Measurements from ENCODE around the gene HSD3B7. TPM values are rescaled to one million over a fixed set of nuclear protein-coding genes. Genes with fewer than 3 reads are reported as not detected.

HSD3B7 gene
- total and polyA plus RNA-seq, 10 of the 15 experiments (the other 5 are each of a cell fraction or from before 2014, with no cell fraction given) = 0.18 to 1.8 (median 0.48) TPM; not detected in 1

GRCh38 chr16:30941600-30942425 lies 43.2 kb upstream of the HSD3B7 start (continued):
- TF ChIP-seq PKNOX1 (IDR thresholded peaks at IDR 0.05) (no peak), JUND (IDR thresholded peaks at IDR 0.05; ENCODE audit: low read depth, low read length) (no peak), HCFC1 (IDR thresholded peaks at IDR 0.05; ENCODE audit: low read length) (no peak), ATF7 (IDR thresholded peaks at IDR 0.05; ENCODE audit: low read depth) (no peak), CREM (IDR thresholded peaks at IDR 0.05; ENCODE audit: low read depth) (no peak), KLF5 (IDR thresholded peaks at IDR 0.05; ENCODE audit: partially characterized antibody) (no peak), BCLAF1 (IDR thresholded peaks at IDR 0.05) (no peak), SRF (IDR thresholded peaks at IDR 0.05; ENCODE audit: low read depth in 2 of 2, low read length in 2 of 2) (peak; percentile 28 to 58; a peak in 1 of 4 replicates), POLR2AphosphoS2 (IDR thresholded peaks at IDR 0.05; ENCODE audit: low read depth, low read length) (no peak), SREBF1 (IDR thresholded peaks at IDR 0.05; ENCODE audit: low read length) (no peak), CREB1 (IDR thresholded peaks at IDR 0.05; ENCODE audit: low read depth) (no peak), YBX1 (IDR thresholded peaks at IDR 0.05) (no peak), HDAC6 (IDR thresholded peaks at IDR 0.05; ENCODE audit: unreplicated experiment) (no peak), MEF2B (IDR thresholded peaks at IDR 0.05; ENCODE audit: partially characterized antibody, poor library complexity, severe bottlenecking) (no peak), RELA (IDR thresholded peaks at IDR 0.05; ENCODE audit: borderline replicate concordance, partially characterized antibody) (no peak), BCL11A (IDR thresholded peaks at IDR 0.05; ENCODE audit: low read depth, low read length) (no peak), SREBF2 (IDR thresholded peaks at IDR 0.05; ENCODE audit: low read length) (no peak)
- TF ChIP-seq, protein P1, sequence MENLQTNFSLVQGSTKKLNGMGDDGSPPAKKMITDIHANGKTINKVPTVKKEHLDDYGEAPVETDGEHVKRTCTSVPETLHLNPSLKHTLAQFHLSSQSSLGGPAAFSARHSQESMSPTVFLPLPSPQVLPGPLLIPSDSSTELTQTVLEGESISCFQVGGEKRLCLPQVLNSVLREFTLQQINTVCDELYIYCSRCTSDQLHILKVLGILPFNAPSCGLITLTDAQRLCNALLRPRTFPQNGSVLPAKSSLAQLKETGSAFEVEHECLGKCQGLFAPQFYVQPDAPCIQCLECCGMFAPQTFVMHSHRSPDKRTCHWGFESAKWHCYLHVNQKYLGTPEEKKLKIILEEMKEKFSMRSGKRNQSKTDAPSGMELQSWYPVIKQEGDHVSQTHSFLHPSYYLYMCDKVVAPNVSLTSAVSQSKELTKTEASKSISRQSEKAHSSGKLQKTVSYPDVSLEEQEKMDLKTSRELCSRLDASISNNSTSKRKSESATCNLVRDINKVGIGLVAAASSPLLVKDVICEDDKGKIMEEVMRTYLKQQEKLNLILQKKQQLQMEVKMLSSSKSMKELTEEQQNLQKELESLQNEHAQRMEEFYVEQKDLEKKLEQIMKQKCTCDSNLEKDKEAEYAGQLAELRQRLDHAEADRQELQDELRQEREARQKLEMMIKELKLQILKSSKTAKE (IDR thresholded peaks at IDR 0.05; ENCODE audit: low read depth, poor library complexity, severe bottlenecking) = no peak
- TF ChIP-seq, protein P2, sequence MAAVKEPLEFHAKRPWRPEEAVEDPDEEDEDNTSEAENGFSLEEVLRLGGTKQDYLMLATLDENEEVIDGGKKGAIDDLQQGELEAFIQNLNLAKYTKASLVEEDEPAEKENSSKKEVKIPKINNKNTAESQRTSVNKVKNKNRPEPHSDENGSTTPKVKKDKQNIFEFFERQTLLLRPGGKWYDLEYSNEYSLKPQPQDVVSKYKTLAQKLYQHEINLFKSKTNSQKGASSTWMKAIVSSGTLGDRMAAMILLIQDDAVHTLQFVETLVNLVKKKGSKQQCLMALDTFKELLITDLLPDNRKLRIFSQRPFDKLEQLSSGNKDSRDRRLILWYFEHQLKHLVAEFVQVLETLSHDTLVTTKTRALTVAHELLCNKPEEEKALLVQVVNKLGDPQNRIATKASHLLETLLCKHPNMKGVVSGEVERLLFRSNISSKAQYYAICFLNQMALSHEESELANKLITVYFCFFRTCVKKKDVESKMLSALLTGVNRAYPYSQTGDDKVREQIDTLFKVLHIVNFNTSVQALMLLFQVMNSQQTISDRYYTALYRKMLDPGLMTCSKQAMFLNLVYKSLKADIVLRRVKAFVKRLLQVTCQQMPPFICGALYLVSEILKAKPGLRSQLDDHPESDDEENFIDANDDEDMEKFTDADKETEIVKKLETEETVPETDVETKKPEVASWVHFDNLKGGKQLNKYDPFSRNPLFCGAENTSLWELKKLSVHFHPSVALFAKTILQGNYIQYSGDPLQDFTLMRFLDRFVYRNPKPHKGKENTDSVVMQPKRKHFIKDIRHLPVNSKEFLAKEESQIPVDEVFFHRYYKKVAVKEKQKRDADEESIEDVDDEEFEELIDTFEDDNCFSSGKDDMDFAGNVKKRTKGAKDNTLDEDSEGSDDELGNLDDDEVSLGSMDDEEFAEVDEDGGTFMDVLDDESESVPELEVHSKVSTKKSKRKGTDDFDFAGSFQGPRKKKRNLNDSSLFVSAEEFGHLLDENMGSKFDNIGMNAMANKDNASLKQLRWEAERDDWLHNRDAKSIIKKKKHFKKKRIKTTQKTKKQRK (IDR thresholded peaks at IDR 0.05; ENCODE audit: low read depth, low read length) = no peak
